SK-N-SH treated with all-trans-retinoic acid at 6 μM for 48 hours (cell line): Measurements from ENCODE around the gene SEMA5A.

Experiments used
- ATAC-seq: fragments of 200-7000 bp; cut with Tn5 transposase; 3 replicates; pipeline ENCODE4 v1.9.1; 2020; ENCODE audit warnings: mild to moderate bottlenecking, moderate library complexity
- ARNTL ChIP-seq: fragments of 450-650 bp; formaldehyde crosslinking; IDR thresholded peaks from 2 replicates; pipeline ENCODE4 v1.5.0; 2020; ENCODE audit warnings: low read depth, mild to moderate bottlenecking, moderate library complexity, borderline replicate concordance
- BACH2 ChIP-seq: fragments of 250-450 bp; sonication (Bioruptor Pico); IDR thresholded peaks from 2 replicates; pipeline ENCODE4 v1.9.0; 2021; ENCODE audit warnings: mild to moderate bottlenecking, borderline replicate concordance
- CSDC2 ChIP-seq: fragments of 250-450 bp; sonication (Bioruptor Pico); IDR thresholded peaks from 2 replicates; pipeline ENCODE4 v1.5.0; 2020; ENCODE audit warnings: mild to moderate bottlenecking, moderate library complexity
- ESRRG ChIP-seq: fragments of 250-450 bp; sonication (Bioruptor Pico); IDR thresholded peaks from 2 replicates; pipeline ENCODE4 v1.6.1; 2021; ENCODE audit warnings: mild to moderate bottlenecking
- GLIS3 ChIP-seq: fragments of 250-450 bp; sonication (Bioruptor Pico); IDR thresholded peaks from 2 replicates; pipeline ENCODE4 v1.5.0; 2020; ENCODE audit warnings: mild to moderate bottlenecking, moderate library complexity
- ISL1 ChIP-seq: fragments of 250-450 bp; sonication (Bioruptor Pico); IDR thresholded peaks from 2 replicates; pipeline ENCODE4 v2.1.2; 2022; ENCODE audit warnings: mild to moderate bottlenecking, moderate library complexity
- OSR1 ChIP-seq: fragments of 250-450 bp; sonication (Bioruptor Pico); IDR thresholded peaks from 2 replicates; pipeline ENCODE4 v1.8.0; 2022; ENCODE audit warnings: moderate library complexity, mild to moderate bottlenecking, inconsistent platforms
- PPARA ChIP-seq: fragments of 250-450 bp; sonication (Bioruptor Pico); IDR thresholded peaks from 2 replicates; pipeline ENCODE4 v1.5.0; 2020; ENCODE audit warnings: mild to moderate bottlenecking, borderline replicate concordance
- RARB ChIP-seq: fragments of 250-450 bp; sonication (Bioruptor Pico); IDR thresholded peaks from 2 replicates; pipeline ENCODE4 v1.8.0; 2021; ENCODE audit warnings: mild to moderate bottlenecking, moderate library complexity
- SNAI2 ChIP-seq: fragments of 250-450 bp; sonication (Bioruptor Pico); IDR thresholded peaks from 2 replicates; pipeline ENCODE4 v1.5.0; 2020; ENCODE audit warnings: mild to moderate bottlenecking, moderate library complexity
- TCF4 ChIP-seq: fragments of 250-450 bp; sonication (Bioruptor Pico); IDR thresholded peaks from 2 replicates; pipeline ENCODE4 v1.8.0; 2021; ENCODE audit warnings: mild to moderate bottlenecking, moderate library complexity, borderline replicate concordance
- TOX ChIP-seq: fragments of 250-450 bp; sonication (Bioruptor Pico); IDR thresholded peaks from 2 replicates; pipeline ENCODE4 v1.8.0; 2021; ENCODE audit warnings: mild to moderate bottlenecking, moderate library complexity, borderline replicate concordance
- ZC3H10 ChIP-seq: fragments of 250-450 bp; sonication (Bioruptor Pico); IDR thresholded peaks from 2 replicates; pipeline ENCODE4 v1.5.1; 2021; ENCODE audit warnings: mild to moderate bottlenecking, moderate library complexity
- ZFP3 ChIP-seq: fragments of 250-450 bp; sonication (Bioruptor Pico); IDR thresholded peaks from 2 replicates; pipeline ENCODE4 v1.5.0; 2020; ENCODE audit warnings: mild to moderate bottlenecking, moderate library complexity
- ZFP30 ChIP-seq: fragments of 450-650 bp; formaldehyde crosslinking; IDR thresholded peaks from 2 replicates; pipeline ENCODE4 v1.5.0; 2022; ENCODE audit warnings: mild to moderate bottlenecking, moderate library complexity
- ZNF565 ChIP-seq: fragments of 450-650 bp; formaldehyde crosslinking; conservative IDR thresholded peaks from 2 replicates; pipeline ENCODE4 v1.5.0; 2020; ENCODE audit warnings: low read depth, mild to moderate bottlenecking, moderate library complexity
- ZNF70 ChIP-seq: fragments of 450-650 bp; formaldehyde crosslinking; IDR thresholded peaks from 2 replicates; pipeline ENCODE4 v1.5.0; 2020; ENCODE audit warnings: mild to moderate bottlenecking, moderate library complexity
- ZNF8 ChIP-seq: fragments of 450-650 bp; formaldehyde crosslinking; IDR thresholded peaks from 2 replicates; pipeline ENCODE4 v1.5.0; 2020; ENCODE audit warnings: mild to moderate bottlenecking, moderate library complexity
- TF ChIP-seq, protein P1 (sequence below): fragments of 250-450 bp; sonication (Bioruptor Pico); IDR thresholded peaks from 2 replicates; pipeline ENCODE4 v1.5.1; 2021; ENCODE audit warnings: mild to moderate bottlenecking, moderate library complexity
- TF ChIP-seq, protein P2 (sequence below): fragments of 250-450 bp; sonication (Bioruptor Pico); IDR thresholded peaks from 2 replicates; pipeline ENCODE4 v1.8.0; 2020; ENCODE audit warnings: mild to moderate bottlenecking, moderate library complexity, borderline replicate concordance
- TF ChIP-seq, protein P3 (sequence below): fragments of 250-450 bp; sonication (Bioruptor Pico); IDR thresholded peaks from 2 replicates; pipeline ENCODE4 v1.5.1; 2020; ENCODE audit warnings: low read depth, mild to moderate bottlenecking, moderate library complexity
- TF ChIP-seq, protein P4 (sequence below): fragments of 250-450 bp; sonication (Bioruptor Pico); IDR thresholded peaks from 2 replicates; pipeline ENCODE4 v1.8.0; 2021; ENCODE audit warnings: low read depth, mild to moderate bottlenecking, moderate library complexity, borderline replicate concordance

The SEMA5A gene

DNA sequence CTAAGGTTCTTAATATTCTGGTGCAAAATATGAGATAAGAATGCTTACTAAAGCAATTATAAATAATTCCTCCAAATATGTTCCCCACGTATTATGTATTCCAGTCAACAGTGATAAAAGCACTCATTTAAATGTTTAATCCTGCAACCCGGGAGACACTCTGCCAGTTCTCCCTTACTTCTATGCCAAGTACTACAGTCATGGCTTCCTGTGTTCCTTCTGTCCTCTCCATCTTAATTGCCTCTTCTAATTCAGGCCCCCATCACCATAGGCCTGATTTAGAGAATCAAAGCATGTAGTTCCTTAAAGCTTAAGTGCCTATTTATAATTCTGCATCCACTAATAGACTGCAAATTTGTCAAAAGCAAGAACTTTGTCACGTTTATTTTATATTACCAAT, 474.8 kb downstream of the SEMA5A start:
- TF ChIP-seq, protein P1, sequence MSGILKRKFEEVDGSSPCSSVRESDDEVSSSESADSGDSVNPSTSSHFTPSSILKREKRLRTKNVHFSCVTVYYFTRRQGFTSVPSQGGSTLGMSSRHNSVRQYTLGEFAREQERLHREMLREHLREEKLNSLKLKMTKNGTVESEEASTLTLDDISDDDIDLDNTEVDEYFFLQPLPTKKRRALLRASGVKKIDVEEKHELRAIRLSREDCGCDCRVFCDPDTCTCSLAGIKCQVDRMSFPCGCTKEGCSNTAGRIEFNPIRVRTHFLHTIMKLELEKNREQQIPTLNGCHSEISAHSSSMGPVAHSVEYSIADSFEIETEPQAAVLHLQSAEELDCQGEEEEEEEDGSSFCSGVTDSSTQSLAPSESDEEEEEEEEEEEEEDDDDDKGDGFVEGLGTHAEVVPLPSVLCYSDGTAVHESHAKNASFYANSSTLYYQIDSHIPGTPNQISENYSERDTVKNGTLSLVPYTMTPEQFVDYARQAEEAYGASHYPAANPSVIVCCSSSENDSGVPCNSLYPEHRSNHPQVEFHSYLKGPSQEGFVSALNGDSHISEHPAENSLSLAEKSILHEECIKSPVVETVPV (CRISPR knock-in tag): no peak
- TF ChIP-seq ZNF8 (CRISPR knock-in tag) (no peak), TOX (CRISPR knock-in tag) (no peak), ZFP30 (no peak)
- no peak for ATAC-seq

DNA sequence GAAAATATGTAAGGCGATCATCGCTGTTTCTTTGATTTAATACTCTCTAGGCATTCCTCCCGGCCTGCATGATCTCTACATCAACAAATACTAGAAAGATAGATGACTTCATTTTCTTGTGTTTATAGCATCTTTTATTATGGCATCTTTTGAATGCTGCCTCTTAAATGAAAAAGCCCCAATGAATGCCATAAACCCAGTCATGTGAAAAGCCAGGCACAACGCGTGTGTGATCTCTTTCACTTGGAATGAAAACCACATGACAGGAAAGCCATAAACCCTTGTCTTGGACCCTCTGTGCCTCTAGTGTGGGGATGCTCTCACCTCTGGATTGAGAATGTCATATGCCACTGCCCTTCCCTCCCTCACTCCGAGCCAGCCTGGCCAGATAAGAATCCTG, 476.2 kb downstream of the SEMA5A start:
- no peak for ATAC-seq
- no peak for TF ChIP-seq ESRRG (CRISPR knock-in tag)
- TF ChIP-seq OSR1 (CRISPR knock-in tag): no peak
- TF ChIP-seq ZFP30: no peak
- TF ChIP-seq PPARA: no peak
- TF ChIP-seq CSDC2 (CRISPR knock-in tag): no peak
- no peak for TF ChIP-seq RARB (CRISPR knock-in tag)
- no peak for TF ChIP-seq ZNF8 (CRISPR knock-in tag)
- TF ChIP-seq ARNTL: no peak
- TF ChIP-seq GLIS3 (CRISPR knock-in tag): no peak
- TF ChIP-seq TCF4: no peak
- TF ChIP-seq ZNF565 (CRISPR knock-in tag): no peak
- TF ChIP-seq SNAI2 (CRISPR knock-in tag): no peak
- TF ChIP-seq, protein P1 (CRISPR knock-in tag): no peak
- TF ChIP-seq BACH2 (CRISPR knock-in tag): no peak
- TF ChIP-seq, protein P2, sequence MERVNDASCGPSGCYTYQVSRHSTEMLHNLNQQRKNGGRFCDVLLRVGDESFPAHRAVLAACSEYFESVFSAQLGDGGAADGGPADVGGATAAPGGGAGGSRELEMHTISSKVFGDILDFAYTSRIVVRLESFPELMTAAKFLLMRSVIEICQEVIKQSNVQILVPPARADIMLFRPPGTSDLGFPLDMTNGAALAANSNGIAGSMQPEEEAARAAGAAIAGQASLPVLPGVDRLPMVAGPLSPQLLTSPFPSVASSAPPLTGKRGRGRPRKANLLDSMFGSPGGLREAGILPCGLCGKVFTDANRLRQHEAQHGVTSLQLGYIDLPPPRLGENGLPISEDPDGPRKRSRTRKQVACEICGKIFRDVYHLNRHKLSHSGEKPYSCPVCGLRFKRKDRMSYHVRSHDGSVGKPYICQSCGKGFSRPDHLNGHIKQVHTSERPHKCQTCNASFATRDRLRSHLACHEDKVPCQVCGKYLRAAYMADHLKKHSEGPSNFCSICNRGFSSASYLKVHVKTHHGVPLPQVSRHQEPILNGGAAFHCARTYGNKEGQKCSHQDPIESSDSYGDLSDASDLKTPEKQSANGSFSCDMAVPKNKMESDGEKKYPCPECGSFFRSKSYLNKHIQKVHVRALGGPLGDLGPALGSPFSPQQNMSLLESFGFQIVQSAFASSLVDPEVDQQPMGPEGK: no peak
- TF ChIP-seq, protein P3, sequence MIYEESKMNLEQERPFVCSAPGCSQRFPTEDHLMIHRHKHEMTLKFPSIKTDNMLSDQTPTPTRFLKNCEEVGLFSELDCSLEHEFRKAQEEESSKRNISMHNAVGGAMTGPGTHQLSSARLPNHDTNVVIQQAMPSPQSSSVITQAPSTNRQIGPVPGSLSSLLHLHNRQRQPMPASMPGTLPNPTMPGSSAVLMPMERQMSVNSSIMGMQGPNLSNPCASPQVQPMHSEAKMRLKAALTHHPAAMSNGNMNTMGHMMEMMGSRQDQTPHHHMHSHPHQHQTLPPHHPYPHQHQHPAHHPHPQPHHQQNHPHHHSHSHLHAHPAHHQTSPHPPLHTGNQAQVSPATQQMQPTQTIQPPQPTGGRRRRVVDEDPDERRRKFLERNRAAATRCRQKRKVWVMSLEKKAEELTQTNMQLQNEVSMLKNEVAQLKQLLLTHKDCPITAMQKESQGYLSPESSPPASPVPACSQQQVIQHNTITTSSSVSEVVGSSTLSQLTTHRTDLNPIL (CRISPR knock-in tag): no peak
- no peak for TF ChIP-seq ZNF70 (CRISPR knock-in tag)

DNA sequence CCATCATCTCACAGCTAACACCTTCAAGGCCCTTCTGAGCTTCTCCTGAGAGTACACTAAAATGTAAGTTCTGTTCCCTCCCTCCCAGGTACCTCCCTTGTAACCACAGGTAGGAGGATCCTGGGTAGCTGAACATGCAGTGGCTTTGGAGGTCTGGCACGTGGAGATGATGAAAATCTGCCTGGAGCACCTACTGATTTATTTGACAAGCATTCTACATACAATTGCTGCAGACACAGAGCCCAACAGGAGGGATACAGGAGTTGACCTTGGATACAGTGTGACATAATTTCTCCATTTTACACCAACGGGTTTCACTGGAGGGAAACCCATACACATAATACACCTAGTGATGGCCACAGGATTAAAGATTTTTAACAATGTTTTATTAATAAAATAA, 478.7 kb downstream of the SEMA5A start:
- TF ChIP-seq, protein P4, sequence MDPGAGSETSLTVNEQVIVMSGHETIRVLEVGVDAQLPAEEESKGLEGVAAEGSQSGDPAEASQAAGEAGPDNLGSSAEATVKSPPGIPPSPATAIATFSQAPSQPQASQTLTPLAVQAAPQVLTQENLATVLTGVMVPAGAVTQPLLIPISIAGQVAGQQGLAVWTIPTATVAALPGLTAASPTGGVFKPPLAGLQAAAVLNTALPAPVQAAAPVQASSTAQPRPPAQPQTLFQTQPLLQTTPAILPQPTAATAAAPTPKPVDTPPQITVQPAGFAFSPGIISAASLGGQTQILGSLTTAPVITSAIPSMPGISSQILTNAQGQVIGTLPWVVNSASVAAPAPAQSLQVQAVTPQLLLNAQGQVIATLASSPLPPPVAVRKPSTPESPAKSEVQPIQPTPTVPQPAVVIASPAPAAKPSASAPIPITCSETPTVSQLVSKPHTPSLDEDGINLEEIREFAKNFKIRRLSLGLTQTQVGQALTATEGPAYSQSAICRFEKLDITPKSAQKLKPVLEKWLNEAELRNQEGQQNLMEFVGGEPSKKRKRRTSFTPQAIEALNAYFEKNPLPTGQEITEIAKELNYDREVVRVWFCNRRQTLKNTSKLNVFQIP (CRISPR knock-in tag): no peak
- TF ChIP-seq ISL1 (no peak), OSR1 (CRISPR knock-in tag) (no peak), ZFP30 (no peak), TOX (CRISPR knock-in tag) (no peak), GLIS3 (CRISPR knock-in tag) (no peak), ZNF565 (CRISPR knock-in tag) (no peak), ZNF8 (CRISPR knock-in tag) (no peak), ZFP3 (CRISPR knock-in tag) (no peak), ZC3H10 (no peak), CSDC2 (CRISPR knock-in tag) (no peak), ESRRG (CRISPR knock-in tag) (no peak), PPARA (no peak)
- TF ChIP-seq, protein P3 (CRISPR knock-in tag): no peak
- TF ChIP-seq, protein P2: no peak
- TF ChIP-seq, all 23 proteins: peak for 0
- ATAC-seq: no peak
